ENCODE measurements around the gene KDM2B. TPM values are rescaled to one million over a fixed set of nuclear protein-coding genes. Genes with fewer than 3 reads are reported as not detected.

Gene KDM2B
- polyA plus RNA-seq, 1 donor (not counting 4 experiments of a cell fraction or from before 2014, with no cell fraction given) = 10.3 TPM

DNA sequence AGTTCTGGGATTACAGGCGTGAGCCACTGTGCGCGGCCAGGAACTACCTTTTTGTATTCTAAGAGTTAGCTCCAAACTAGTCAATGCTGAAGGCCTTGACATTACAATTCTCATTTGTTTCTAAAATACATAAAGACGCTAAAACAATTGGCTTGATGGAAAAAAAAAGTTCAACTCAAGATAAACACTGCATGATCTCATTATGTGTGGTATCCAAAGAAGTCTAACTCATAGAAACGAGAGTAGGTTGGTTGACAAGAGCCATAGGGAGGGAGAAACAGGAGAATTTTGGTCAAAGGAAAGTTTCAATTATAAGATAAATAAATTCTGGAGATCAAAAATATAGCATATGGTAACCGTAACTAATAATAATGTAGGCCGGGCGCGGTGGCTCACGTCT is 200.9 kb downstream of the KDM2B start:
- Histone ChIP-seq H3K79me2 (ENCODE audit: control insufficient read depth, insufficient read depth, low read length) (no peaks in the 10 kb centered on the region), H3K4me3 (ENCODE audit: control insufficient read depth in 2 of 3, extremely low read depth in 1 of 3, insufficient read depth in 2 of 3, low read depth in 1 of 3, low read length in 3 of 3) (no peak overlapping the region), H3K27ac (ENCODE audit: control insufficient read depth, insufficient read depth, low read length) (no peak overlapping the region), H3K9me3 (ENCODE audit: control insufficient read depth, low read depth, low read length) (no peaks in the 10 kb centered on the region), H3K9ac (ENCODE audit: control insufficient read depth, extremely low read depth, insufficient read depth, low read length) (no peak overlapping the region), H3K27me3 (ENCODE audit: control insufficient read depth, extremely low read depth, insufficient read depth, low read length) (no peaks in the 10 kb centered on the region), H4K20me1 (ENCODE audit: control insufficient read depth, extremely low read depth, insufficient read depth, low read length) (no peaks in the 10 kb centered on the region), H2AFZ (ENCODE audit: control insufficient read depth, low read length) (no peak overlapping the region), H3K4me2 (ENCODE audit: control insufficient read depth, extremely low read depth, insufficient read depth, low read depth, low read length) (no peak overlapping the region), H3K36me3 (ENCODE audit: control insufficient read depth in 2 of 2, extremely low read depth in 1 of 2, insufficient read depth in 2 of 2, low read length in 2 of 2) (no peaks in the 10 kb centered on the region), H3K4me1 (ENCODE audit: control insufficient read depth, extremely low read depth, insufficient read depth, low read length) (no peaks in the 10 kb centered on the region), H3K9me1 (ENCODE audit: control insufficient read depth, extremely low read depth, insufficient read depth, low read length) (no peaks in the 10 kb centered on the region)
- dilution Hi-C loops (cut with MboI; ENCODE audit: extremely low pct_ligation_motif_present, low sequenced_read_pairs) = no loop called here
- no peak for DNase-seq (ENCODE audit: low read depth, low spot score)
- no peak for TF ChIP-seq EZH2 (IDR thresholded peaks at IDR 0.05; ENCODE audit: low read length)
- TF ChIP-seq, protein P1, sequence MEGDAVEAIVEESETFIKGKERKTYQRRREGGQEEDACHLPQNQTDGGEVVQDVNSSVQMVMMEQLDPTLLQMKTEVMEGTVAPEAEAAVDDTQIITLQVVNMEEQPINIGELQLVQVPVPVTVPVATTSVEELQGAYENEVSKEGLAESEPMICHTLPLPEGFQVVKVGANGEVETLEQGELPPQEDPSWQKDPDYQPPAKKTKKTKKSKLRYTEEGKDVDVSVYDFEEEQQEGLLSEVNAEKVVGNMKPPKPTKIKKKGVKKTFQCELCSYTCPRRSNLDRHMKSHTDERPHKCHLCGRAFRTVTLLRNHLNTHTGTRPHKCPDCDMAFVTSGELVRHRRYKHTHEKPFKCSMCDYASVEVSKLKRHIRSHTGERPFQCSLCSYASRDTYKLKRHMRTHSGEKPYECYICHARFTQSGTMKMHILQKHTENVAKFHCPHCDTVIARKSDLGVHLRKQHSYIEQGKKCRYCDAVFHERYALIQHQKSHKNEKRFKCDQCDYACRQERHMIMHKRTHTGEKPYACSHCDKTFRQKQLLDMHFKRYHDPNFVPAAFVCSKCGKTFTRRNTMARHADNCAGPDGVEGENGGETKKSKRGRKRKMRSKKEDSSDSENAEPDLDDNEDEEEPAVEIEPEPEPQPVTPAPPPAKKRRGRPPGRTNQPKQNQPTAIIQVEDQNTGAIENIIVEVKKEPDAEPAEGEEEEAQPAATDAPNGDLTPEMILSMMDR (optimal IDR thresholded peaks at IDR 0.05 in 1 of 3, IDR thresholded peaks at IDR 0.05 in 1 of 3, conservative IDR thresholded peaks at IDR 0.05 in 1 of 3; ENCODE audit: extremely low read depth in 1 of 3, insufficient read depth in 2 of 3, low read length in 3 of 3) = no peak
- FAIRE-seq = no peak

Small RNAs within 50 kb of the gene (small RNA-seq; reads per million reads assigned to genes)
- gene RNU6-1004P (ENCODE audit: insufficient read length in 3 of 3, low read depth in 3 of 3, low replicate concordance in 1 of 3) = 0 reads per million in 3 experiments

Other genes starting within 250 kb of the KDM2B start
- gene ANAPC5, start 228.6 kb downstream of the KDM2B start, polyA plus RNA-seq = 109 to 141 TPM (median 115 TPM) in 3 replicates
- gene RNF34, start 180.9 kb downstream of the KDM2B start, polyA plus RNA-seq = 39.0 to 49.0 TPM (median 49.0 TPM) in 3 replicates
- gene ORAI1, start 45.5 kb upstream of the KDM2B start, polyA plus RNA-seq = 17.1 to 29.4 TPM (median 26.4 TPM) in 3 replicates
- gene MORN3, start 88.6 kb upstream of the KDM2B start, polyA plus RNA-seq = 0.30 to 0.59 TPM (median 0.57 TPM) in 3 replicates
- gene TMEM120B, start 131.7 kb upstream of the KDM2B start, polyA plus RNA-seq = 6.9 to 10.5 TPM (median 10.0 TPM) in 3 replicates
- gene RHOF, start 212.7 kb upstream of the KDM2B start, polyA plus RNA-seq = 2.8 to 4.3 TPM (median 4.1 TPM) in 3 replicates
- 0.71 to 1.2 TPM (median 0.72 TPM) in 3 replicates for gene SETD1B, start 223.0 kb upstream of the KDM2B start, polyA plus RNA-seq

Data from keratinocyte (primary cell).